Measurements from ENCODE around the gene ABHD10.
"Not testable (repeated sequence)": the region's sequence is repeated elsewhere in the genome, so short reads cannot be mapped to it uniquely, and the experiment has no call there.

ABHD10 gene

DNA sequence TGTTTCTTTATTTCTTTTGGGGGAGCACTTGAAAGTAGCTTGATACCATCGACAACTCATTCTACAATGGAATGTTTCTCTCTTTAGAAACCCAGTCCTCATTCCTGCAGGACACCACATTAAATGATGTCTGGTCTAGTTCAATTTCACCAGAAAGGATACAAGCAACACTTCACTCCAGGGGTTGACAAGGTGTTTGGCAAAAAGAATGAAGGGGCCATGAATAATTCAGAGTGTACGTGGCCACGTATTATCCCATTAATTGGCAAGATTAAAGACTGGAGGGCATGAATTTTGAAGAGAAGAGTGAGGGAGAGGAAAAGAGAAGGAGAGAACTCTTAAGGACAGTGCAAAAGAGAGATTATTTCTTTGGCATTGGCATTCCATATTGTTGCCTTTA lies 56.4 kb downstream of the ABHD10 start:
- FAIRE-seq, result no peak

DNA sequence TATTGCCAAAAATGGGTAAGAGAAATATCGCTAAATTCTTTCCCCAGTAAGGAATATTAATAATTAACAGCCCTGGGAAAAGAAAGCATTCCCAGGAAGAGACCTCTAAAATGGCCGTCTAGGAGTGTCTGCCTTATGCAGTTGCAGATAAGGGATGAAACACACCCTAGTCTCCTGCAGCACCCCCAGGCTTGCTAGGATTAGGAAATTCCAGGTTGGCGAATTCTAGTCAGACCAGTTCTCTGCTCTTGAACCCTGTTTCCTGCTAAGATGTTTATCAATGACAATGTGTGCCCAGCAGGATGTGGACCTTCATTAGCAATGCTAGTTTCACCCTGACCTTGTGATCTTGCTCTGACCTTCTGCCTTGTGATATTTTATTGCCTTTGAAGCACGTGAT lies 58.4 kb downstream of the ABHD10 start:
- not testable (repeated sequence) for FAIRE-seq

DNA sequence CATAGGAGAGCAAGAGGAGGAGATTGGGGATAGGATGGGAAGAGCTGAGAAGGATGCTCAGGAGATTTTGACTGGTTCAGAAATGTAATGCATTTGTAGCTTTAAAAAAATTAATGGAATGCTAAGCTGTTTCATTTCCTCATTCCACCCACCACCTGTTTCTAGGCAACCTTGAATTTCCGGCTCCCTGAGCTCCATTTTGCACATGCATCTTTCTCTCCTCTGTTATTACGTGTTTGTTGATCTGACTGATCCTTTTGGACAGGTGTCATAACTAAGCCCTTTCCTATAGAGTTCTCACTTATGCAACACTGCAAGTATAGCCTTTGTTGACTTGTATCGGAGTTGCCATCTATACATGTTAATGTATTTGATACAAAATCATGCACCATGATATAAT lies 60.0 kb downstream of the ABHD10 start:
- no peak for FAIRE-seq

DNA sequence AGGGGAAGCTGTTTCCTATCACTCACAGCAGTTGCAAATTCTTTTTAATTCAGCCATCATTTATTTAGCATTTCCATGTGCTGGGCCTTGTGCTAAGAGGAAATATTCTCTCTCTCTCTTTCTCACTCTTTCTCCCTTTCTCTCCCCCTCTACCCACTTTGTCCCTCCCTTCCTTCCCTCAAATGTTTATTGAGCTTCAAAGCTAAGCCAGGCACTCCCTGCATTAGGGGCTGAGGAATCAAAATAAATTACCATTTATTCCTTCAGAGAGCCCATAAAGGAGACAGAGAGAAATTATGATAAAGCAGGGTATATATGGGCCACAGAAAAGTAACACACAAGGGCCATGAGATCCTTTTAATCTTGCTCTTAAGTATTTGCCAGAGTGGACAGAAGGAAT lies 62.5 kb downstream of the ABHD10 start:
- no peak for FAIRE-seq

DNA sequence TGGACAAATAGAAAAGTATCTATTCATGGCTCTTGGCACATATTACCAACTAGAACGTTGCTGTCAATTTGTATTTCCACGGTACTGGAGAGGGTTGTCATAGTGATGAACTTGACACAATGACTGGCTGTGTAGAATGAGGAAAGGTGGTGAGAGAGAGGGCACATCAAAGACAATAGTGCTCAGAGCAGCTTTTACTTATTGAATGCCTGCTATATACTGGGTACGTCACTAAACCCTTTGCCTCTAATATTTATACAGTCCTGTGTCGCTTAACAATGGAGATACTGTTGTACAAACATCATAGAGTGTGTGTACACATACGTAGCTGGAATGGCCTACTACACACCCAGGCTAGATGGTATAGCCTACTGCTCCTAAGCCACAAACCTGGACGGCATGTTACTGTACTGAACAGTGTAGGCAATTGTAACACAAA lies 64.0 kb downstream of the ABHD10 start:
- no peak for FAIRE-seq
